Measurements from ENCODE around the gene KIF16B. TPM values are rescaled to one million over a fixed set of nuclear protein-coding genes. Genes with fewer than 3 reads are reported as not detected.
"Not testable (repeated sequence)": the region's sequence is repeated elsewhere in the genome, so short reads cannot be mapped to it uniquely, and the experiment has no call there.

KIF16B gene
- total RNA-seq, 1 experiment from 2014 or later = 16.6 TPM

DNA sequence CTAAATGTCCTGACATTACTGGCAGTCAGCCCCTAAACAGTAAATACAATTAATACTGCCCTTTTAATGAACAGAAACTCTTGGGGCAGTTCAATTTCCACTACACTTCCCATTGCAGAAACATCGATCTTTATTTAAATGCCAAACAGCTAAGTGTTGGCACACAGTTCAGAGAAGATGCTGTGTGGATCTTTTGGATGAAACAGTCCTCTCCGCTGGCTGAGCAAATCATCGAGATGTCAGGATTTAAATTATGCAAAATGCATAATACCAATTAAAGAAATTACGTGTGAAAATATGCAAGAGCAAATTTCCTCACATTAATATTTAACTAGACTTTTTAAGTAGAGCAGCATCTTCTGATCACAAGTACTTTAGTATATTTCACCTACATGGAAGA lies 132.6 kb downstream of the KIF16B start:
- in situ Hi-C loops (cut with HindIII; ENCODE audit: low pct_unique_long_range_greater_than_20kb, low sequenced_read_pairs) (no loop called here), intact Hi-C loops (cut with micrococcal nuclease; ENCODE audit: unreplicated experiment) (no loop called here)
- ATAC-seq (no peak), DNase-seq (ENCODE audit: low read depth, low spot score) (no peak)
- ChIA-PET POLR2A (no interaction called here), CTCF (no interaction called here)
- no peak overlapping the region for H3K27ac ChIP-seq (ENCODE audit: low read length)
- no TSS peak for BruUV-seq (replicated peaks)
- TF ChIP-seq, protein P1, sequence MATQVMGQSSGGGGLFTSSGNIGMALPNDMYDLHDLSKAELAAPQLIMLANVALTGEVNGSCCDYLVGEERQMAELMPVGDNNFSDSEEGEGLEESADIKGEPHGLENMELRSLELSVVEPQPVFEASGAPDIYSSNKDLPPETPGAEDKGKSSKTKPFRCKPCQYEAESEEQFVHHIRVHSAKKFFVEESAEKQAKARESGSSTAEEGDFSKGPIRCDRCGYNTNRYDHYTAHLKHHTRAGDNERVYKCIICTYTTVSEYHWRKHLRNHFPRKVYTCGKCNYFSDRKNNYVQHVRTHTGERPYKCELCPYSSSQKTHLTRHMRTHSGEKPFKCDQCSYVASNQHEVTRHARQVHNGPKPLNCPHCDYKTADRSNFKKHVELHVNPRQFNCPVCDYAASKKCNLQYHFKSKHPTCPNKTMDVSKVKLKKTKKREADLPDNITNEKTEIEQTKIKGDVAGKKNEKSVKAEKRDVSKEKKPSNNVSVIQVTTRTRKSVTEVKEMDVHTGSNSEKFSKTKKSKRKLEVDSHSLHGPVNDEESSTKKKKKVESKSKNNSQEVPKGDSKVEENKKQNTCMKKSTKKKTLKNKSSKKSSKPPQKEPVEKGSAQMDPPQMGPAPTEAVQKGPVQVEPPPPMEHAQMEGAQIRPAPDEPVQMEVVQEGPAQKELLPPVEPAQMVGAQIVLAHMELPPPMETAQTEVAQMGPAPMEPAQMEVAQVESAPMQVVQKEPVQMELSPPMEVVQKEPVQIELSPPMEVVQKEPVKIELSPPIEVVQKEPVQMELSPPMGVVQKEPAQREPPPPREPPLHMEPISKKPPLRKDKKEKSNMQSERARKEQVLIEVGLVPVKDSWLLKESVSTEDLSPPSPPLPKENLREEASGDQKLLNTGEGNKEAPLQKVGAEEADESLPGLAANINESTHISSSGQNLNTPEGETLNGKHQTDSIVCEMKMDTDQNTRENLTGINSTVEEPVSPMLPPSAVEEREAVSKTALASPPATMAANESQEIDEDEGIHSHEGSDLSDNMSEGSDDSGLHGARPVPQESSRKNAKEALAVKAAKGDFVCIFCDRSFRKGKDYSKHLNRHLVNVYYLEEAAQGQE (IDR thresholded peaks at IDR 0.05; ENCODE audit: insufficient read depth in 1 of 2, low read depth in 2 of 2, low read length in 1 of 2) = no peak
- TF ChIP-seq POLR2AphosphoS5 (IDR thresholded peaks at IDR 0.05; ENCODE audit: low read depth, low read length) = no peak
- TF ChIP-seq, protein P2, sequence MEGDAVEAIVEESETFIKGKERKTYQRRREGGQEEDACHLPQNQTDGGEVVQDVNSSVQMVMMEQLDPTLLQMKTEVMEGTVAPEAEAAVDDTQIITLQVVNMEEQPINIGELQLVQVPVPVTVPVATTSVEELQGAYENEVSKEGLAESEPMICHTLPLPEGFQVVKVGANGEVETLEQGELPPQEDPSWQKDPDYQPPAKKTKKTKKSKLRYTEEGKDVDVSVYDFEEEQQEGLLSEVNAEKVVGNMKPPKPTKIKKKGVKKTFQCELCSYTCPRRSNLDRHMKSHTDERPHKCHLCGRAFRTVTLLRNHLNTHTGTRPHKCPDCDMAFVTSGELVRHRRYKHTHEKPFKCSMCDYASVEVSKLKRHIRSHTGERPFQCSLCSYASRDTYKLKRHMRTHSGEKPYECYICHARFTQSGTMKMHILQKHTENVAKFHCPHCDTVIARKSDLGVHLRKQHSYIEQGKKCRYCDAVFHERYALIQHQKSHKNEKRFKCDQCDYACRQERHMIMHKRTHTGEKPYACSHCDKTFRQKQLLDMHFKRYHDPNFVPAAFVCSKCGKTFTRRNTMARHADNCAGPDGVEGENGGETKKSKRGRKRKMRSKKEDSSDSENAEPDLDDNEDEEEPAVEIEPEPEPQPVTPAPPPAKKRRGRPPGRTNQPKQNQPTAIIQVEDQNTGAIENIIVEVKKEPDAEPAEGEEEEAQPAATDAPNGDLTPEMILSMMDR (IDR thresholded peaks at IDR 0.05) = no peak
- no peaks in the 10 kb centered on the region for H3K27me3 ChIP-seq (ENCODE audit: control insufficient read depth, insufficient read depth, low read length)
- H3K4me3 ChIP-seq (ENCODE audit: low read depth in 2 of 2, low read length in 2 of 2) = no peak overlapping the region
- H3K9me3 ChIP-seq (ENCODE audit: control insufficient read depth, insufficient read depth, low read depth, low read length) = no peaks in the 10 kb centered on the region
- H3K36me3 ChIP-seq (ENCODE audit: control insufficient read depth, insufficient read depth, low read length) = no peaks in the 10 kb centered on the region
- H3K4me1 ChIP-seq (ENCODE audit: control insufficient read depth, insufficient read depth, low read length) = no peaks in the 10 kb centered on the region

DNA sequence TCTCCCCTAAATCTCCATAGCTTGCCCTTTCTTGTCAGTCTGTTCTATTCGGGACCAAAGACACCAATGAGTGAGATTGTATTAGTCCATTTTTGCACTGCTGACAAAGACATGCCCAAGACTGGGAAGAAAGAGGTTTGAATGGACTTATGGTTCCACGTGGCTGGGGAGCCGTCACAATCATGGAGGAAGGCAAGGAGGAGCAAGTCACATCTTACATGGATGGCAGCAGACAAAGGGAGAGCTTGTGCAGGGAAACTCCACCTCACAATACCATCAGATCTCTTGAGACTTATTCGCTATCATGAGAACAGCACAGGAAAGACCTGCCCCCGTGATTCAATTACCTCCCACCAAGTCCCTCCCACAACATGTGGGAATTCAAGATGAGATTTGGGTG lies 133.7 kb downstream of the KIF16B start:
- H3K4me3 ChIP-seq (ENCODE audit: low read depth in 2 of 2, low read length in 2 of 2); intact Hi-C loops (cut with micrococcal nuclease; ENCODE audit: unreplicated experiment); CTCF ChIA-PET; H3K9me3 ChIP-seq (ENCODE audit: control insufficient read depth, insufficient read depth, low read depth, low read length); H3K4me1 ChIP-seq (ENCODE audit: control insufficient read depth, insufficient read depth, low read length); H3K36me3 ChIP-seq (ENCODE audit: control insufficient read depth, insufficient read depth, low read length); BruUV-seq (replicated peaks); H3K27ac ChIP-seq (ENCODE audit: low read length); POLR2A ChIA-PET; H3K27me3 ChIP-seq (ENCODE audit: control insufficient read depth, insufficient read depth, low read length); ATAC-seq; in situ Hi-C loops (cut with HindIII; ENCODE audit: low pct_unique_long_range_greater_than_20kb, low sequenced_read_pairs); DNase-seq (ENCODE audit: low read depth, low spot score): not testable (repeated sequence)

DNA sequence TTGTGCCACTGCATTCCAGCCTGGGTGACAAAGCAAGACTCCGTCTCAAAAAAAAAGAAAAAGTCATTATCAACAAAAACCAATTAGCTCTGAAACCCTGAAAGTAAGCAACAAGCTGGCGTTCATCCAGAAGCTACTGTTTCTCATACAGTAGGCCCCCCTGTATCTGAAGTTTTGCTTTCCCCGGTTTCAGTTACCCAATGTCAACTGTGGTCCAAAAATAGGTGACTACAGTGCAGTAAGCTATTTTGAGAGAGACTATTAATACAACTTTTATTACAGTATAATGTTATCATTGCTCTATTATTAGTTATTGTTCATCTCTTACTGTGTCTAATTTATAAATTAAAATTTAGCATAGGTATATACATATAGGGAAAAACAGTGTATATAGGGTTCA lies 135.1 kb downstream of the KIF16B start:
- no peak for DNase-seq (ENCODE audit: low read depth, low spot score)
- TF ChIP-seq, protein P1 (IDR thresholded peaks at IDR 0.05; ENCODE audit: insufficient read depth in 1 of 2, low read depth in 2 of 2, low read length in 1 of 2) = no peak
- no peak for TF ChIP-seq TCF7L2 (IDR thresholded peaks at IDR 0.05; ENCODE audit: low read depth, low read length)
- TF ChIP-seq SIN3A (IDR thresholded peaks at IDR 0.05; ENCODE audit: borderline replicate concordance, insufficient read depth, low read depth, low read length) = no peak
- TF ChIP-seq POLR2AphosphoS5 (IDR thresholded peaks at IDR 0.05; ENCODE audit: low read depth, low read length) = no peak
- no peak for ATAC-seq
- in situ Hi-C loops (cut with HindIII; ENCODE audit: low pct_unique_long_range_greater_than_20kb, low sequenced_read_pairs) (no loop called here), intact Hi-C loops (cut with micrococcal nuclease; ENCODE audit: unreplicated experiment) (no loop called here)
- Histone ChIP-seq H3K4me1 (ENCODE audit: control insufficient read depth, insufficient read depth, low read length) (no peaks in the 10 kb centered on the region), H3K27me3 (ENCODE audit: control insufficient read depth, insufficient read depth, low read length) (no peaks in the 10 kb centered on the region), H3K9me3 (ENCODE audit: control insufficient read depth, insufficient read depth, low read depth, low read length) (no peaks in the 10 kb centered on the region), H3K27ac (ENCODE audit: low read length) (no peak overlapping the region), H3K36me3 (ENCODE audit: control insufficient read depth, insufficient read depth, low read length) (no peaks in the 10 kb centered on the region), H3K4me3 (ENCODE audit: low read depth in 2 of 2, low read length in 2 of 2) (no peak overlapping the region)
- POLR2A ChIA-PET = no interaction called here
- CTCF ChIA-PET = no interaction called here
- BruUV-seq (replicated peaks) = no TSS peak
